ENCODE results near the gene VPS8.
"Not testable (repeated sequence)": the region's sequence is repeated elsewhere in the genome, so short reads cannot be mapped to it uniquely, and the experiment has no call there.

VPS8 gene

GRCh38 chr3:184945886-184946625 lies 134.1 kb downstream of the VPS8 start:
- Histone ChIP-seq H3K9me3 (ENCODE audit: control insufficient read depth, low read length) (no peaks in the 10 kb centered on the region), H3K27me3 (ENCODE audit: control insufficient read depth, insufficient read depth, low read length, poor library complexity, severe bottlenecking) (no peaks in the 10 kb centered on the region), H3K27ac (ENCODE audit: insufficient read depth, low read depth, low read length, poor library complexity, severe bottlenecking) (no peak overlapping the region), H3K4me1 (ENCODE audit: control insufficient read depth, insufficient read depth, low read length) (no peaks in the 10 kb centered on the region), H3K4me3 (ENCODE audit: insufficient read depth, low read depth, low read length) (no peak overlapping the region), H3K36me3 (ENCODE audit: control insufficient read depth, insufficient read depth, low read length) (no peaks in the 10 kb centered on the region)
- WGBS, 2 experiments, result 95 to 96% methylated on average over 7 of the region's 7 CpGs

- no peaks in the 10 kb centered on the region for H3K9me3 ChIP-seq (ENCODE audit: control insufficient read depth, low read length)
- WGBS, 2 experiments, result 87 to 91% methylated on average over 2 to 3 of the region's 3 CpGs
These were observed 135.0 kb downstream of the VPS8 start for GRCh38 chr3:184946917-184947316.

GRCh38 chr3:184949251-184949965 lies 137.4 kb downstream of the VPS8 start:
- H3K27ac ChIP-seq (ENCODE audit: insufficient read depth, low read depth, low read length, poor library complexity, severe bottlenecking), result no peak overlapping the region
- no peaks in the 10 kb centered on the region for H3K4me1 ChIP-seq (ENCODE audit: control insufficient read depth, insufficient read depth, low read length)
- H3K27me3 ChIP-seq (ENCODE audit: control insufficient read depth, insufficient read depth, low read length, poor library complexity, severe bottlenecking), result no peaks in the 10 kb centered on the region
- WGBS, 2 experiments, result 94 to 98% methylated on average over 4 of the region's 4 CpGs
- no peaks in the 10 kb centered on the region for H3K36me3 ChIP-seq (ENCODE audit: control insufficient read depth, insufficient read depth, low read length)
- H3K9me3 ChIP-seq (ENCODE audit: control insufficient read depth, low read length), result no peaks in the 10 kb centered on the region
- H3K4me3 ChIP-seq (ENCODE audit: insufficient read depth, low read depth, low read length), result no peak overlapping the region

More at GRCh38 chr3:184946917-184947316, 135.0 kb downstream of the VPS8 start:
- Histone ChIP-seq H3K4me3 (ENCODE audit: insufficient read depth, low read depth, low read length) (no peak overlapping the region), H3K27me3 (ENCODE audit: control insufficient read depth, insufficient read depth, low read length, poor library complexity, severe bottlenecking) (no peaks in the 10 kb centered on the region), H3K27ac (ENCODE audit: insufficient read depth, low read depth, low read length, poor library complexity, severe bottlenecking) (no peak overlapping the region), H3K36me3 (ENCODE audit: control insufficient read depth, insufficient read depth, low read length) (no peaks in the 10 kb centered on the region), H3K4me1 (ENCODE audit: control insufficient read depth, insufficient read depth, low read length) (no peaks in the 10 kb centered on the region)

DNA sequence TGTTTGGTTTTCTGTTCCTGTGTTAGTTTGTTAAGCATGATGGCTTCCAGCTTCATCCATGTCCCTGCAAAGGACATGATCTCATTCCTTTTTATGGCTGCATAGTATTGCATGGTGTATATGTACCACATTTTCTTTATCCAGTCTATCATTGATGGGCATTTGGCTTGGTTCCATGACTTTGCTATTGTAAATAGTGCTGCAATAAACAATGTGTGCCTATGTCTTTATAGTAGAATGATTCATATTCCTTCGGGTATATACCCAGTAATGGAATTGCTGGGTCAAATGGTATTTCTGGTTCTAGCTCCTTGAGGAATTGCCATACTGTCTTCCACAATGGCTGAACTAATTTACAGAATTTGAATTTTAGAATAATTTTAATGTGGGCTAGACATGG lies 138.8 kb downstream of the VPS8 start:
- H3K27me3 ChIP-seq (ENCODE audit: control insufficient read depth, insufficient read depth, low read length, poor library complexity, severe bottlenecking); H3K27ac ChIP-seq (ENCODE audit: insufficient read depth, low read depth, low read length, poor library complexity, severe bottlenecking); H3K4me3 ChIP-seq (ENCODE audit: insufficient read depth, low read depth, low read length); H3K9me3 ChIP-seq (ENCODE audit: control insufficient read depth, low read length); H3K36me3 ChIP-seq (ENCODE audit: control insufficient read depth, insufficient read depth, low read length); H3K4me1 ChIP-seq (ENCODE audit: control insufficient read depth, insufficient read depth, low read length): not testable (repeated sequence)
- WGBS, 2 experiments, result 89 to 94% methylated on average over 1 of the region's 1 CpG

DNA sequence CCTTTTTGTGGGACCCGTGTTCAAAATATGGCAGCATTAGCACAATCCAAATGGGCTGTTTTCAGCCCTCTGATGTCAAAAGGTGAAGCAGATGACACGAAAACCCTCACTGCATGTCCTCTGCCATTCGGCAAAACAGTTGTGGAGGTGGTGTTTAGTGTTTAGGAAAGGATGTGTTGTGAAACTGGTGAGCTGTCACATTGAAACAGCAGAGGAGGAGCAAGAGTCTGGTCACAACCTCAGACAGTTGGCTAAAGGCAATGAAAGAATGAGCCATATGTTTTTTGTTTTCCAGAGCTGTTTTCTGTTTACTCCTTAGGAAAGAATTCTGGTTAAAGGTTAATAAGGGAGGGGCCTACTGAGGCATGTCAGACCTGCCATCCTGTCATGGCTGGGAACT lies 140.7 kb downstream of the VPS8 start:
- H3K36me3 ChIP-seq (ENCODE audit: control insufficient read depth, insufficient read depth, low read length), result no peaks in the 10 kb centered on the region
- 93 to 95% methylated on average over 3 of the region's 3 CpGs for WGBS, 2 experiments
- H3K9me3 ChIP-seq (ENCODE audit: control insufficient read depth, low read length), result no peaks in the 10 kb centered on the region
- H3K27me3 ChIP-seq (ENCODE audit: control insufficient read depth, insufficient read depth, low read length, poor library complexity, severe bottlenecking), result no peaks in the 10 kb centered on the region
- no peak overlapping the region for H3K4me3 ChIP-seq (ENCODE audit: insufficient read depth, low read depth, low read length)
- H3K4me1 ChIP-seq (ENCODE audit: control insufficient read depth, insufficient read depth, low read length), result no peaks in the 10 kb centered on the region
- no peak overlapping the region for H3K27ac ChIP-seq (ENCODE audit: insufficient read depth, low read depth, low read length, poor library complexity, severe bottlenecking)

- Histone ChIP-seq H3K4me3 (ENCODE audit: insufficient read depth, low read depth, low read length) (no peak overlapping the region), H3K36me3 (ENCODE audit: control insufficient read depth, insufficient read depth, low read length) (no peaks in the 10 kb centered on the region), H3K9me3 (ENCODE audit: control insufficient read depth, low read length) (no peaks in the 10 kb centered on the region), H3K4me1 (ENCODE audit: control insufficient read depth, insufficient read depth, low read length) (no peaks in the 10 kb centered on the region), H3K27me3 (ENCODE audit: control insufficient read depth, insufficient read depth, low read length, poor library complexity, severe bottlenecking) (no peaks in the 10 kb centered on the region), H3K27ac (ENCODE audit: insufficient read depth, low read depth, low read length, poor library complexity, severe bottlenecking) (no peak overlapping the region)
- 42 to 61% methylated on average over 2 of the region's 2 CpGs for WGBS, 2 experiments
These were observed 141.4 kb downstream of the VPS8 start for GRCh38 chr3:184953401-184953800.

DNA sequence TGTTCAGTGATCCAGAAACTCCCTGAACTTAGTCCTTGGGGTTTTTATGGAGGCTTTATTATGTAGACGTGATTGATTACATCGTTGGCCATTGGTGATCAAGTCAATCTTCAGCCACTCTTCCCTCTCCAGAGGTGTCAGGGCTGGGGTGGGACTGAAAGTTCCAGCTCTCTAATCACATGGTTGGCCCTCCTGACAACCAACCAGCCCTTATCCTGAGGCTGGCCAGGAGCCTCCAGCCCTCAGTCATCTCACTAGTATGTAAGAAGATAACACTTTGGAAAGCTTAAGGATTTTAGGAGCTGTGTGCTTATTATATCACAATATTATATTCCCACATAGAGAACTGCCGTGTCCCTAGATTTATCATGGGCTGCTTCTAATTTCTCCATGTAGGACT lies 142.3 kb downstream of the VPS8 start:
- no peak overlapping the region for H3K4me3 ChIP-seq (ENCODE audit: insufficient read depth, low read depth, low read length)
- no peaks in the 10 kb centered on the region for H3K9me3 ChIP-seq (ENCODE audit: control insufficient read depth, low read length)
- no peaks in the 10 kb centered on the region for H3K4me1 ChIP-seq (ENCODE audit: control insufficient read depth, insufficient read depth, low read length)
- no peaks in the 10 kb centered on the region for H3K36me3 ChIP-seq (ENCODE audit: control insufficient read depth, insufficient read depth, low read length)
- H3K27me3 ChIP-seq (ENCODE audit: control insufficient read depth, insufficient read depth, low read length, poor library complexity, severe bottlenecking), result no peaks in the 10 kb centered on the region
- H3K27ac ChIP-seq (ENCODE audit: insufficient read depth, low read depth, low read length, poor library complexity, severe bottlenecking), result no peak overlapping the region
- WGBS, 2 experiments, result 94% methylated on average over 2 to 3 of the region's 3 CpGs

DNA sequence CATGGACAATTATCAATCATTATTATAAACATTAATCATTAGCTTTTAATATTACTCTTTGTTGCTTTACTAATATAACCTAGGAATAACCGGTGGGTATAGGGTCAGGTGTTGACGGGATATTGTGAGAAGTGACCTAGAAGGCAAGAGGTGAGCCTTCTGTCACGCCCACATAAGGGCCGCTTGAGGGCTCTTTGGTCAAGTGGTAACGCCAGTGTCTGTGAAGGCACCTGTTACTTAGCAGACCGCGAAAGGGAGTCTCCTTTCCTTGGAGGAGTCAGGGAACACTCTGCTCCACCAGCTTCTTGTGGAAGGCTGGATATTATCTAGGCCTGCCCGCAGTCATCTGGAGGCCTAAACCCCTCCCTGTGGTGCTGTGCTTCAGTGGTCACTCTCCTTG lies 142.9 kb downstream of the VPS8 start:
- not testable (repeated sequence) for H3K27me3 ChIP-seq (ENCODE audit: control insufficient read depth, insufficient read depth, low read length, poor library complexity, severe bottlenecking); H3K36me3 ChIP-seq (ENCODE audit: control insufficient read depth, insufficient read depth, low read length); H3K27ac ChIP-seq (ENCODE audit: insufficient read depth, low read depth, low read length, poor library complexity, severe bottlenecking); H3K4me1 ChIP-seq (ENCODE audit: control insufficient read depth, insufficient read depth, low read length); H3K4me3 ChIP-seq (ENCODE audit: insufficient read depth, low read depth, low read length); H3K9me3 ChIP-seq (ENCODE audit: control insufficient read depth, low read length)
- 94 to 98% methylated on average over 8 of the region's 8 CpGs for WGBS, 2 experiments

- Histone ChIP-seq H3K4me3 (ENCODE audit: insufficient read depth, low read depth, low read length) (no peak overlapping the region), H3K27ac (ENCODE audit: insufficient read depth, low read depth, low read length, poor library complexity, severe bottlenecking) (no peak overlapping the region), H3K4me1 (ENCODE audit: control insufficient read depth, insufficient read depth, low read length) (no peaks in the 10 kb centered on the region), H3K36me3 (ENCODE audit: control insufficient read depth, insufficient read depth, low read length) (peaks cover 3% of the 10 kb centered on the region), H3K9me3 (ENCODE audit: control insufficient read depth, low read length) (no peaks in the 10 kb centered on the region), H3K27me3 (ENCODE audit: control insufficient read depth, insufficient read depth, low read length, poor library complexity, severe bottlenecking) (no peaks in the 10 kb centered on the region)
- WGBS, 2 experiments, result 87 to 89% methylated on average over 6 of the region's 6 CpGs
These were observed 153.9 kb downstream of the VPS8 start for GRCh38 chr3:184965639-184966430.

- no peaks in the 10 kb centered on the region for H3K9me3 ChIP-seq (ENCODE audit: control insufficient read depth, low read length)
- H3K27me3 ChIP-seq (ENCODE audit: control insufficient read depth, insufficient read depth, low read length, poor library complexity, severe bottlenecking), result no peaks in the 10 kb centered on the region
- H3K36me3 ChIP-seq (ENCODE audit: control insufficient read depth, insufficient read depth, low read length), result peaks cover 3% of the 10 kb centered on the region
- WGBS, 2 experiments, result 67% methylated on average over 1 of the region's 1 CpG; no CpG with 5 or more reads in 1 of the 2 experiments
- no peak overlapping the region for H3K4me3 ChIP-seq (ENCODE audit: insufficient read depth, low read depth, low read length)
- H3K4me1 ChIP-seq (ENCODE audit: control insufficient read depth, insufficient read depth, low read length), result no peaks in the 10 kb centered on the region
- H3K27ac ChIP-seq (ENCODE audit: insufficient read depth, low read depth, low read length, poor library complexity, severe bottlenecking), result no peak overlapping the region
These were observed 156.1 kb downstream of the VPS8 start for GRCh38 chr3:184968115-184968514.
